NCI-H2196 (cell line): ENCODE data around the gene NANOS2.
A peak's percentile ranks its signal among the peaks of the same experiment; 100 is the strongest.

Source experiments
- DNase-seq: peaks from one replicate; lab custom pipeline; 2025; ENCODE audit not compliant: unreplicated experiment; lab: John Stamatoyannopoulos, UW

NANOS2 gene

GRCh38 chr19:45929247-45929646 is 14.7 kb upstream of the NANOS2 start:
- DNase-seq = no peak

GRCh38 chr19:45927565-45928261 is 13.1 kb upstream of the NANOS2 start:
- peak; percentile 96 for DNase-seq

GRCh38 chr19:45924891-45925447 is 10.4 kb upstream of the NANOS2 start:
- DNase-seq = no peak

- DNase-seq = no peak
Measured at GRCh38 chr19:45922281-45922680, 7.7 kb upstream of the NANOS2 start.

- DNase-seq = no peak
Measured at GRCh38 chr19:45920458-45920857, 5.9 kb upstream of the NANOS2 start.

- DNase-seq = no peak
Measured at GRCh38 chr19:45919678-45920077, 5.1 kb upstream of the NANOS2 start.

- DNase-seq = no peak
Measured at GRCh38 chr19:45918721-45919120, 4.1 kb upstream of the NANOS2 start.

- DNase-seq = no peak
Measured at GRCh38 chr19:45917421-45918091, 3.0 kb upstream of the NANOS2 start.

GRCh38 chr19:45911291-45911690 is 3.3 kb downstream of the NANOS2 start:
- DNase-seq = no peak

GRCh38 chr19:45908956-45909355 is 5.6 kb downstream of the NANOS2 start:
- DNase-seq = no peak

- no peak for DNase-seq
Measured at GRCh38 chr19:45906221-45906620, 8.4 kb downstream of the NANOS2 start.

GRCh38 chr19:45905011-45905410 is 9.6 kb downstream of the NANOS2 start:
- DNase-seq = no peak

GRCh38 chr19:45902651-45903625 is 11.6 kb downstream of the NANOS2 start:
- DNase-seq = peak; percentile 100

GRCh38 chr19:45901912-45902650 is 12.5 kb downstream of the NANOS2 start, which contains the start of gene MYPOP:
Gene MYPOP (minus strand): TSS chr19:45902613. CDS start chr19:45901773, 840 bp downstream.
- DNase-seq = no peak

- peak; percentile 17 for DNase-seq
Measured at GRCh38 chr19:45901432-45901911, 13.1 kb downstream of the NANOS2 start.

GRCh38 chr19:45900738-45901431 is 13.7 kb downstream of the NANOS2 start:
- no peak for DNase-seq

- no peak for DNase-seq
Measured at GRCh38 chr19:45899919-45900589, 14.5 kb downstream of the NANOS2 start.

- DNase-seq = no peak
Measured at GRCh38 chr19:45899253-45899652, 15.3 kb downstream of the NANOS2 start.

- DNase-seq = no peak
Measured at GRCh38 chr19:45897261-45897812, 17.2 kb downstream of the NANOS2 start.
